ENCODE measurements around the gene BCL11B.

The BCL11B gene

DNA sequence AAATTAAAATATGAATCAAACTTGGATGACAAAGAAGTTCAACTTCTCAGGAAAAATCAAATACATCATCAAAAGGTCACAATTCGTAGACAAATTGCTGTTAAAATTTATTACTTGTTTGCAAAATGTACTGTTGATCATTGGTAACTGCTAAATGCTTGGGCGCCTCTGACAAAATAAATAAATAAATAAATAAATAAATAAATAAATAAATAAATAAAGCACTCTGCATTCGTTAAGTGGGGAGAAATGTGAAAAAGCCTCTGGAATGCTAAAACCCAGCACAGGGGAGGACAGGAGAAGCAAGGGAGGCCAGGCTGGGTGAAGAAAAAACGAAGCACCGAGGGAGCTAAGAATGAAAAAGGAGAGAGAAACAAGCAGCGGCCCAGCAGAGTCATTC lies 115.2 kb downstream of the BCL11B start:
- Histone ChIP-seq H3K4me3 (ENCODE audit: low read length in 2 of 2) (no peak overlapping the region), H3K27me3 (ENCODE audit: control insufficient read depth in 2 of 2, insufficient read depth in 2 of 2, low read length in 2 of 2) (no peaks in the 10 kb centered on the region), H3K27ac (ENCODE audit: low read depth in 2 of 2, low read length in 2 of 2) (no peak overlapping the region), H3K9ac (ENCODE audit: low read depth in 1 of 2, low read length in 2 of 2) (no peak overlapping the region), H3K36me3 (ENCODE audit: control insufficient read depth in 2 of 2, insufficient read depth in 2 of 2, low read length in 2 of 2) (no peaks in the 10 kb centered on the region), H3K9me3 (ENCODE audit: control insufficient read depth in 2 of 2, low read length in 2 of 2) (no peaks in the 10 kb centered on the region), H3K4me1 (ENCODE audit: control insufficient read depth in 2 of 2, insufficient read depth in 2 of 2, low read length in 2 of 2) (no peaks in the 10 kb centered on the region)

- Histone ChIP-seq H3K27me3 (ENCODE audit: control insufficient read depth in 2 of 2, insufficient read depth in 2 of 2, low read length in 2 of 2) (no peaks in the 10 kb centered on the region), H3K4me1 (ENCODE audit: control insufficient read depth in 2 of 2, insufficient read depth in 2 of 2, low read length in 2 of 2) (no peaks in the 10 kb centered on the region), H3K9me3 (ENCODE audit: control insufficient read depth in 2 of 2, low read length in 2 of 2) (no peaks in the 10 kb centered on the region), H3K36me3 (ENCODE audit: control insufficient read depth in 2 of 2, insufficient read depth in 2 of 2, low read length in 2 of 2) (no peaks in the 10 kb centered on the region), H3K27ac (ENCODE audit: low read depth in 2 of 2, low read length in 2 of 2) (no peak overlapping the region), H3K9ac (ENCODE audit: low read depth in 1 of 2, low read length in 2 of 2) (no peak overlapping the region), H3K4me3 (ENCODE audit: low read length in 2 of 2) (no peak overlapping the region)
These were observed 115.9 kb downstream of the BCL11B start for GRCh38 chr14:99156090-99156425.

DNA sequence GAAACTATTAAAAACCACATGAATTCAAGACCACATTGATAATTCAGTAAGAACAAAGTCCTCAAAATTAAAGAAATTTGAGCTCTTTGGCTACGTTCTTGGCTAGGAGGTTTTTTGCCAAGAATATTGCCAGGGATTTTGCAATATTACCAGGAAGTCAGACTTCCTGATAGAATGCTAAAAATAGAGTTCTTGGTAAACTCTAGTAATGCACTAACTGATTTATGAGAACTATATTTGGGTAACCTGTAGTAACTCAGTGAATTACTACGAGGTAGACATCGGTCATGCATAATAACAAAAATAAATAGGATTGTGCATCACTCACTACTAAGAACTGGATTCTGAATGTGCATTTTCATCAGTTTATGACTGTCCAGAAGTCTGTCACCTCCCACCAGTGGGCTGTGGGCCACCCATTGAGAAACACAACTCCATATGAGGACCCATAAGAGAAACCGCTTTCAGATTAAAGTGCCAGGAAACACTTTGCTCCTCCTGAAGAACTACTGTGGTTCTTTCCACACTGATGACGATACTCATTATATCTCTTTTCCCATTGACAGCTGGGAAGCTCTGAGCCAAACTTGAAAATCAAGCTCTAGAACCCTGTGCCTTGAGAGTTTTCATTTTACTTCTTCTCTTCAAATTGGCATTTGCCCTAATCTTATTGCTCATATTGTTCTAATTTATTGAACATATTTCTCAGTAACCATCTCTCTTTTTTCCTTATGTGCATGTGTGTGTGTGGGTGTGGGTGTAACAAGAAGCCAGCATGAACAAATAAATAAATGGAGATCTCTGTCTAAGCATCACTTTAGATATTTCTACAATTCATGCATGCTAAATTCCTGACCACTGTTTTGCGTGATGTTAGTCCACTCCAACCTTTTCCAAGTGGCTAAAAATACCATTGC lies 116.6 kb downstream of the BCL11B start:
- H3K27ac ChIP-seq (ENCODE audit: low read depth in 2 of 2, low read length in 2 of 2) = no peak overlapping the region
- no peaks in the 10 kb centered on the region for H3K9me3 ChIP-seq (ENCODE audit: control insufficient read depth in 2 of 2, low read length in 2 of 2)
- no peaks in the 10 kb centered on the region for H3K4me1 ChIP-seq (ENCODE audit: control insufficient read depth in 2 of 2, insufficient read depth in 2 of 2, low read length in 2 of 2)
- H3K36me3 ChIP-seq (ENCODE audit: control insufficient read depth in 2 of 2, insufficient read depth in 2 of 2, low read length in 2 of 2) = no peaks in the 10 kb centered on the region
- H3K27me3 ChIP-seq (ENCODE audit: control insufficient read depth in 2 of 2, insufficient read depth in 2 of 2, low read length in 2 of 2) = no peaks in the 10 kb centered on the region
- H3K9ac ChIP-seq (ENCODE audit: low read depth in 1 of 2, low read length in 2 of 2) = no peak overlapping the region
- no peak overlapping the region for H3K4me3 ChIP-seq (ENCODE audit: low read length in 2 of 2)

- Histone ChIP-seq H3K4me1 (ENCODE audit: control insufficient read depth in 2 of 2, insufficient read depth in 2 of 2, low read length in 2 of 2) (no peaks in the 10 kb centered on the region), H3K4me3 (ENCODE audit: low read length in 2 of 2) (no peak overlapping the region), H3K36me3 (ENCODE audit: control insufficient read depth in 2 of 2, insufficient read depth in 2 of 2, low read length in 2 of 2) (no peaks in the 10 kb centered on the region)
These were observed 121.8 kb downstream of the BCL11B start for GRCh38 chr14:99150236-99150635.

DNA sequence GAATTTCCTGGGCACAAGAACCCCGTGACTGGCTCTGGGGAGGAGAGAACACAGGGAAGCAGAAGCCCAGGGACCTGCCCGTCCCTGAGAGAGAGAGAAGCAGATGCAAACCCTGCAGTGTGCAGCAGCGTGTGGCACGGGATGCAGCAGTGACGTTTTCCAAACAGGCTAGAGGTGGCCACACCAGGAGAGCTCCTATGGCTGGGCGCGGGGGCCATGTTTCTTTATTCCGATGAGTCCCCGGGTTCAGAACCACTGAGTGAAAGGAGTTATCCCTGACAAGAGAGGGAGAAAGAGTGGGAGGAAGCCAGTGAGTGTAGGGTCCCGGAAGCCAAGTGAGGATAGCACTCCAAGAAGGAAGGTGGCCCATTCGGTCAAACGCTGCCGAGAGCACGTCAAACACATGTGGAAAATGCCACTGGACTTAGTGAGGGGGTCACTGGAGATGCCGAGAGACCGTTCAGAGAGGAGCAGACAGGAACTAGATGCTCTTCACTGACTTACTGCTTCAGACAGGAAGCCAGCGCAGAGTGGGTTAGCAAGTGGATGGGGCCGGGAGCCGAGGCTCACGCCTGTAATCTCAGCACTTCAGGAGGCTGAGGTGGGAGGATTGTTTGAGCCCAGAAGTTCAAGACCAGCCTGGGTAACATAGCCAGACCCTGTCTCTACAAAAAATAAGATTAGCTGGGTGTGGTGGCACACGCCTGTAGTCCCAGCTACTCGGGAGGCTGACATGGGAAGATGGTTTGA lies 123.0 kb downstream of the BCL11B start:
- Histone ChIP-seq H3K4me3 (ENCODE audit: low read length in 2 of 2) (no peak overlapping the region), H3K36me3 (ENCODE audit: control insufficient read depth in 2 of 2, insufficient read depth in 2 of 2, low read length in 2 of 2) (no peaks in the 10 kb centered on the region), H3K9me3 (ENCODE audit: control insufficient read depth in 2 of 2, low read length in 2 of 2) (no peaks in the 10 kb centered on the region), H3K9ac (ENCODE audit: low read depth in 1 of 2, low read length in 2 of 2) (no peak overlapping the region), H3K4me1 (ENCODE audit: control insufficient read depth in 2 of 2, insufficient read depth in 2 of 2, low read length in 2 of 2) (no peaks in the 10 kb centered on the region), H3K27me3 (ENCODE audit: control insufficient read depth in 2 of 2, insufficient read depth in 2 of 2, low read length in 2 of 2) (no peaks in the 10 kb centered on the region), H3K27ac (ENCODE audit: low read depth in 2 of 2, low read length in 2 of 2) (no peak overlapping the region)

More at GRCh38 chr14:99150236-99150635, 121.8 kb downstream of the BCL11B start:
- Histone ChIP-seq H3K27ac (ENCODE audit: low read depth in 2 of 2, low read length in 2 of 2) (no peak overlapping the region), H3K9ac (ENCODE audit: low read depth in 1 of 2, low read length in 2 of 2) (no peak overlapping the region), H3K27me3 (ENCODE audit: control insufficient read depth in 2 of 2, insufficient read depth in 2 of 2, low read length in 2 of 2) (no peaks in the 10 kb centered on the region), H3K9me3 (ENCODE audit: control insufficient read depth in 2 of 2, low read length in 2 of 2) (no peaks in the 10 kb centered on the region)

- Histone ChIP-seq H3K27ac (ENCODE audit: low read depth in 2 of 2, low read length in 2 of 2) (no peak overlapping the region), H3K27me3 (ENCODE audit: control insufficient read depth in 2 of 2, insufficient read depth in 2 of 2, low read length in 2 of 2) (no peaks in the 10 kb centered on the region), H3K9ac (ENCODE audit: low read depth in 1 of 2, low read length in 2 of 2) (no peak overlapping the region)
These were observed 123.9 kb downstream of the BCL11B start for GRCh38 chr14:99148131-99148530.

GRCh38 chr14:99147366-99147740 lies 124.6 kb downstream of the BCL11B start:
- Histone ChIP-seq H3K4me3 (ENCODE audit: low read length in 2 of 2) (no peak overlapping the region), H3K9ac (ENCODE audit: low read depth in 1 of 2, low read length in 2 of 2) (no peak overlapping the region), H3K27me3 (ENCODE audit: control insufficient read depth in 2 of 2, insufficient read depth in 2 of 2, low read length in 2 of 2) (no peaks in the 10 kb centered on the region), H3K9me3 (ENCODE audit: control insufficient read depth in 2 of 2, low read length in 2 of 2) (no peaks in the 10 kb centered on the region), H3K36me3 (ENCODE audit: control insufficient read depth in 2 of 2, insufficient read depth in 2 of 2, low read length in 2 of 2) (no peaks in the 10 kb centered on the region), H3K4me1 (ENCODE audit: control insufficient read depth in 2 of 2, insufficient read depth in 2 of 2, low read length in 2 of 2) (no peaks in the 10 kb centered on the region), H3K27ac (ENCODE audit: low read depth in 2 of 2, low read length in 2 of 2) (no peak overlapping the region)

More at GRCh38 chr14:99148131-99148530, 123.9 kb downstream of the BCL11B start:
- Histone ChIP-seq H3K4me1 (ENCODE audit: control insufficient read depth in 2 of 2, insufficient read depth in 2 of 2, low read length in 2 of 2) (no peaks in the 10 kb centered on the region), H3K9me3 (ENCODE audit: control insufficient read depth in 2 of 2, low read length in 2 of 2) (no peaks in the 10 kb centered on the region), H3K4me3 (ENCODE audit: low read length in 2 of 2) (no peak overlapping the region), H3K36me3 (ENCODE audit: control insufficient read depth in 2 of 2, insufficient read depth in 2 of 2, low read length in 2 of 2) (no peaks in the 10 kb centered on the region)

DNA sequence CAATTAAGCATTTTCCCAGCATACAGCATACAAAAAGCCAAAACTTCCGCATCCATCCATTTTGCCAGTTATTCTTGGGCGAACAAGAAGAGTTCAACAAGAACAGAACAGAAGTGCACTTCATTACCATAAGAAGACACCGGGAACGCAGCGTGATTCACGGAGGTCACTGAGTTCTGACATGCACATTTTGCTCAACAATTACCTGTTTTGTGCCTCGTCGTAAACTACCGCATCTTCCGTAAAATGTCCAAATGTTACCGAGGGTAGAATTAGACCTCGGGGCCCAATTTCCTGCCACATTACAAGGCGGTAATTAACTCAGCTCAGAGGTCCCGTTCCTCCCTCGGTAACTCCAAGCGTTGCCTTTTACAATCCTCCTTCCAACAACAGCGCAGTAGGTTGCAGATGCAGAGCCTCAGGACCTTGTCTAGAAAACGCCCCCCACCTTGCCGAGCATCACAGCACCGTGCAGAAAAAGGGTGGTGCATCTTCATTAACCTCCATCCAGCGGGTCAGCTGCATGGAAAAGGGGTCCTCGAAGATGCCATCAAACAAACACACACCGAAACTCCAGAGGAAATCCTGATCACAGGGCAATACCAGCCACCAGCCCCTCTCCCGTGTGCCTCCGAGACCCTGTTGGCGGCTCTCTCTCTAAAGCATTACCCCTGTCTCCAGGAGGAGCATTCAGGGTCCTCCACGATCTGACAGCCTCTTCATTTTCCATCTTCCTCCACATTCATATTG lies 125.2 kb downstream of the BCL11B start:
- Histone ChIP-seq H3K9me3 (ENCODE audit: control insufficient read depth in 2 of 2, low read length in 2 of 2) (no peaks in the 10 kb centered on the region), H3K27ac (ENCODE audit: low read depth in 2 of 2, low read length in 2 of 2) (no peak overlapping the region), H3K9ac (ENCODE audit: low read depth in 1 of 2, low read length in 2 of 2) (no peak overlapping the region), H3K4me1 (ENCODE audit: control insufficient read depth in 2 of 2, insufficient read depth in 2 of 2, low read length in 2 of 2) (no peaks in the 10 kb centered on the region), H3K27me3 (ENCODE audit: control insufficient read depth in 2 of 2, insufficient read depth in 2 of 2, low read length in 2 of 2) (no peaks in the 10 kb centered on the region), H3K4me3 (ENCODE audit: low read length in 2 of 2) (no peak overlapping the region), H3K36me3 (ENCODE audit: control insufficient read depth in 2 of 2, insufficient read depth in 2 of 2, low read length in 2 of 2) (no peaks in the 10 kb centered on the region)

DNA sequence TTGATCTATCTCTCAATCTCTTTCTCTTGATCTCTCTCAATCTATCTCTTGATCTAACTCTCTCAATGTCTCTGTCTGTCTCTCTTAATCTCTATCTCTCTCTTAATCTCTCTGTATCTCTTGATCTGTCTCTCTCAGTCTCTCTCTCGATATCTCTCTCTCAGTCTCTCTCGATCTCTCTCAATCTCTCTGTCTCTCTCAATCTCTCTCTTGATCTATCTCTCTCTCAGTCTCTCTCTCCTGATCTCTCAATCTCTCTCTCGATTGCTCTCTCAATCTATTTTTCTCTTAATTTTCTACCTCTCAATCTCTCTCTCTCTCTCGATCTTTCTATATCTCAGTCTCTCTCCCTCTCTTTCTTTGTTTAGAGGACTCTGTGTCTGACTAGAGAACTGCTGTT lies 126.7 kb downstream of the BCL11B start:
- H3K27me3 ChIP-seq (ENCODE audit: control insufficient read depth in 2 of 2, insufficient read depth in 2 of 2, low read length in 2 of 2) = no peaks in the 10 kb centered on the region
- no peaks in the 10 kb centered on the region for H3K36me3 ChIP-seq (ENCODE audit: control insufficient read depth in 2 of 2, insufficient read depth in 2 of 2, low read length in 2 of 2)
- H3K4me1 ChIP-seq (ENCODE audit: control insufficient read depth in 2 of 2, insufficient read depth in 2 of 2, low read length in 2 of 2) = no peaks in the 10 kb centered on the region
- H3K9me3 ChIP-seq (ENCODE audit: control insufficient read depth in 2 of 2, low read length in 2 of 2) = no peaks in the 10 kb centered on the region
- H3K4me3 ChIP-seq (ENCODE audit: low read length in 2 of 2) = no peak overlapping the region
- H3K27ac ChIP-seq (ENCODE audit: low read depth in 2 of 2, low read length in 2 of 2) = no peak overlapping the region
- H3K9ac ChIP-seq (ENCODE audit: low read depth in 1 of 2, low read length in 2 of 2) = no peak overlapping the region

DNA sequence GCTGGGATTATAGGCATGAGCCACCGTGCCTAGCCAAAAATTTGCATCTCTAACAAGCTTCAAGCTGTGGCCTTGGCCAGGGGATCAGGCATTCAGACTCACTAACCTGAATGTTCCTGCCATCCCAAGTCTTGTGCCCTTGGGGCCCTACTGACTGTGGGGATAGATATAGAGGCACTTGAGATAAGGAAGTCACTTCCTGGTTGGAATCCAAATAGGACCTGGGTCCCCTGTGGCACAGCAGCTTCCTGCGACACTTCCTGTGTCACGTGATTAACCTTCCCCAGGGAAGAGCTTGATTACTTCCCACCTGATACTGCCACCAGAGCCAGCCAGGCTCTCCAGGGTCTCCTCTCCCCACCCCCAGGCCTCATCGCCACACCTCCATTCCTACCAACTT lies 128.2 kb downstream of the BCL11B start:
- H3K4me3 ChIP-seq (ENCODE audit: low read length in 2 of 2) = no peak overlapping the region
- H3K27me3 ChIP-seq (ENCODE audit: control insufficient read depth in 2 of 2, insufficient read depth in 2 of 2, low read length in 2 of 2) = no peaks in the 10 kb centered on the region

More for the DNA sequence above, 128.2 kb downstream of the BCL11B start:
- Histone ChIP-seq H3K4me1 (ENCODE audit: control insufficient read depth in 2 of 2, insufficient read depth in 2 of 2, low read length in 2 of 2) (no peaks in the 10 kb centered on the region), H3K9ac (ENCODE audit: low read depth in 1 of 2, low read length in 2 of 2) (no peak overlapping the region), H3K9me3 (ENCODE audit: control insufficient read depth in 2 of 2, low read length in 2 of 2) (no peaks in the 10 kb centered on the region), H3K27ac (ENCODE audit: low read depth in 2 of 2, low read length in 2 of 2) (no peak overlapping the region), H3K36me3 (ENCODE audit: control insufficient read depth in 2 of 2, insufficient read depth in 2 of 2, low read length in 2 of 2) (no peaks in the 10 kb centered on the region)

Measured in mucosa of rectum (tissue), 2 donors.